ENCODE results near the gene ACSL1. TPM values are rescaled to one million over a fixed set of nuclear protein-coding genes. Genes with fewer than 3 reads are reported as not detected.

Gene ACSL1
- polyA plus RNA-seq, 4 donors, result 9.9 to 85.0 (median 32.3) TPM

GRCh38 chr4:184806711-184807110, 19.1 kb downstream of the ACSL1 start:
- DNase-seq, result no peak
- no peaks in the 10 kb centered on the region for H3K9me3 ChIP-seq (ENCODE audit: control insufficient read depth in 2 of 2, insufficient read depth in 1 of 2, low read depth in 1 of 2, low read length in 1 of 2)
- no peak for FAIRE-seq
- no peak overlapping the region for H3K27ac ChIP-seq (ENCODE audit: low read depth in 1 of 3, low read length in 2 of 3)
- H3K27me3 ChIP-seq (ENCODE audit: control insufficient read depth in 3 of 3, insufficient read depth in 3 of 3, low read length in 3 of 3), result no peaks in the 10 kb centered on the region
- peaks cover 0 to 4% (median 3%) of the 10 kb centered on the region in 3 donors for H3K4me1 ChIP-seq (ENCODE audit: control insufficient read depth in 3 of 3, insufficient read depth in 2 of 3, low read depth in 1 of 3, low read length in 2 of 3)
- H3K36me3 ChIP-seq (ENCODE audit: control insufficient read depth in 3 of 3, insufficient read depth in 2 of 3, low read depth in 1 of 3, low read length in 3 of 3), result no peaks in the 10 kb centered on the region
- no peak overlapping the region for H3K4me3 ChIP-seq (ENCODE audit: low read depth in 1 of 3, low read length in 3 of 3)
- 84 to 97% (median 95%) methylated on average over 1 of the region's 1 CpG for WGBS, 3 donors

- Histone ChIP-seq H3K9me3 (ENCODE audit: control insufficient read depth in 2 of 2, insufficient read depth in 1 of 2, low read depth in 1 of 2, low read length in 1 of 2) (no peaks in the 10 kb centered on the region), H3K36me3 (ENCODE audit: control insufficient read depth in 3 of 3, insufficient read depth in 2 of 3, low read depth in 1 of 3, low read length in 3 of 3) (no peaks in the 10 kb centered on the region), H3K4me1 (ENCODE audit: control insufficient read depth in 3 of 3, insufficient read depth in 2 of 3, low read depth in 1 of 3, low read length in 2 of 3) (peaks cover 0 to 4% (median 3%) of the 10 kb centered on the region in 3 donors), H3K4me3 (ENCODE audit: low read depth in 1 of 3, low read length in 3 of 3) (no peak overlapping the region), H3K27ac (ENCODE audit: low read depth in 1 of 3, low read length in 2 of 3) (peak overlapping the region in 1 of 3 donors; percentile 67), H3K27me3 (ENCODE audit: control insufficient read depth in 3 of 3, insufficient read depth in 3 of 3, low read length in 3 of 3) (no peaks in the 10 kb centered on the region)
- FAIRE-seq, result no peak
- WGBS, 3 donors, result 88 to 95% (median 95%) methylated on average over 2 of the region's 2 CpGs
- no peak for DNase-seq
These were observed 19.6 kb downstream of the ACSL1 start for GRCh38 chr4:184806229-184806550.

- Histone ChIP-seq H3K4me3 (ENCODE audit: low read depth in 1 of 3, low read length in 3 of 3) (no peak overlapping the region), H3K9me3 (ENCODE audit: control insufficient read depth in 2 of 2, insufficient read depth in 1 of 2, low read depth in 1 of 2, low read length in 1 of 2) (no peaks in the 10 kb centered on the region), H3K27me3 (ENCODE audit: control insufficient read depth in 3 of 3, insufficient read depth in 3 of 3, low read length in 3 of 3) (no peaks in the 10 kb centered on the region), H3K36me3 (ENCODE audit: control insufficient read depth in 3 of 3, insufficient read depth in 2 of 3, low read depth in 1 of 3, low read length in 3 of 3) (no peaks in the 10 kb centered on the region), H3K27ac (ENCODE audit: low read depth in 1 of 3, low read length in 2 of 3) (peak overlapping the region in 1 of 3 donors; percentile 67), H3K4me1 (ENCODE audit: control insufficient read depth in 3 of 3, insufficient read depth in 2 of 3, low read depth in 1 of 3, low read length in 2 of 3) (peaks cover 0 to 4% (median 3%) of the 10 kb centered on the region in 3 donors)
- FAIRE-seq (no peak), DNase-seq (peak; percentile 39 to 84)
- WGBS, 3 donors, result 23 to 72% (median 43%) methylated on average over 11 of the region's 11 CpGs
These were observed 20.1 kb downstream of the ACSL1 start for GRCh38 chr4:184805462-184806228.

DNA sequence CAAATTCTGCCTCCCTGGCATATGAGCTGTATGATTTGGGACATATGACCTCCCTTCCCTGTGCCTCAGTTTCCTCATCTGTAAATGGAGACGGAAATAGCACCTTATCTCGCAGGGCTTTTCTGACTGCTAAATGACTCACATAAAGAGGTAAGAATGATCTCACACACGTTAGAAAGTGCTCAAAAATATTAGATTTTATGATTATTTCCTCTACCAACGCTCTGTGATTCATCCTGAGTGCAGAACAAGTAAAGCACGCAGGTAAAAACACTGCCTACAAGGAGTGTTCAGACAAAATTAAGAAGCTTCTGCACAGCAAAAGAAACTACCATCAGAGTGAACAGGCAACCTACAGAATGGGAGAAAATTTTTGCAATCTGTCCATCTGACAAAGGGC, 21.1 kb downstream of the ACSL1 start:
- DNase-seq (no peak), FAIRE-seq (no peak)
- H3K27ac ChIP-seq (ENCODE audit: low read depth in 1 of 3, low read length in 2 of 3), result no peak overlapping the region

DNA sequence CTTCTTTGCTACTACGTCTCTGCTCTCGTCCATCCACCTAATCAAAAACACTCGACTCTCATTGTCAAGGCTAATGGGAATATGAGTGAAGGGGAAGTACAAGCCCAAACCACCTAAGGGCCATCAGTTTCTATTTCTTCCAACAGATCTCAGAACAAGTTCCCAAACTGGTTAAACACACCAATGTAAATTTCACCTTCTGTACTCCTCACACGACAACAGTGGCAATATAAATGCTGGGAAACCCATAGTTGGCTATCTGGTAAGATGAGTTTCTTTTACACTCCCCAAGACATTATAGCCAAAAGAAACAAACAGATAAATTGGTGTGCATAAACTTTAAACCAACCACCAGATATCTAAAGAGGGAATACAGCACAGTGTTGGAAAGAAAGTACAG, 21.9 kb downstream of the ACSL1 start:
- H3K27me3 ChIP-seq (ENCODE audit: control insufficient read depth in 3 of 3, insufficient read depth in 3 of 3, low read length in 3 of 3), result no peaks in the 10 kb centered on the region
- WGBS, 3 donors, result 82 to 85% (median 84%) methylated on average over 4 of the region's 4 CpGs
- no peak for DNase-seq
- no peaks in the 10 kb centered on the region for H3K36me3 ChIP-seq (ENCODE audit: control insufficient read depth in 3 of 3, insufficient read depth in 2 of 3, low read depth in 1 of 3, low read length in 3 of 3)
- FAIRE-seq, result no peak
- peaks cover 0 to 4% (median 3%) of the 10 kb centered on the region in 3 donors for H3K4me1 ChIP-seq (ENCODE audit: control insufficient read depth in 3 of 3, insufficient read depth in 2 of 3, low read depth in 1 of 3, low read length in 2 of 3)
- H3K27ac ChIP-seq (ENCODE audit: low read depth in 1 of 3, low read length in 2 of 3), result no peak overlapping the region
- no peaks in the 10 kb centered on the region for H3K9me3 ChIP-seq (ENCODE audit: control insufficient read depth in 2 of 2, insufficient read depth in 1 of 2, low read depth in 1 of 2, low read length in 1 of 2)
- H3K4me3 ChIP-seq (ENCODE audit: low read depth in 1 of 3, low read length in 3 of 3), result no peak overlapping the region

More for the DNA sequence above, 21.1 kb downstream of the ACSL1 start:
- peaks cover 0 to 4% (median 3%) of the 10 kb centered on the region in 3 donors for H3K4me1 ChIP-seq (ENCODE audit: control insufficient read depth in 3 of 3, insufficient read depth in 2 of 3, low read depth in 1 of 3, low read length in 2 of 3)
- no peak overlapping the region for H3K4me3 ChIP-seq (ENCODE audit: low read depth in 1 of 3, low read length in 3 of 3)
- H3K27me3 ChIP-seq (ENCODE audit: control insufficient read depth in 3 of 3, insufficient read depth in 3 of 3, low read length in 3 of 3), result no peaks in the 10 kb centered on the region
- 74 to 88% (median 82%) methylated on average over 5 of the region's 5 CpGs for WGBS, 3 donors
- no peaks in the 10 kb centered on the region for H3K36me3 ChIP-seq (ENCODE audit: control insufficient read depth in 3 of 3, insufficient read depth in 2 of 3, low read depth in 1 of 3, low read length in 3 of 3)
- H3K9me3 ChIP-seq (ENCODE audit: control insufficient read depth in 2 of 2, insufficient read depth in 1 of 2, low read depth in 1 of 2, low read length in 1 of 2), result no peaks in the 10 kb centered on the region

DNA sequence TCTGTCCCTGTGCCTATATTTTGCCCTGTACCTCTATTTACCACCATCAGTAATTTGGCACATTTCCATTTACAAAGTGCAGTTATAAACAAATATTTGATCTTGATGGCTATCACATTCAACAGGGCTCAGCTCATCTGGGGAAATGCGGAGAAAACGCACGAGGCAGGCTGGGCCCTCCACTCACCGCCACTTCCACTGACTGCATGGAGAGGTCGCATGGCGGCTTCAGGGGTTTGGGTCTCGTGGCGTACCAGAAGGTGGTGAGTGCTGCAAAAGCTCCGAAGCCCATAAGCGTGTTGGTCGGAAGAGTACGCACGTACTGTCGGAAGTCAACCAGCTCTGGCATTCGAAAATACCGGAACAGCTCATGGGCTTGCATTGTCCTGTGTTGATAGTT, 22.6 kb downstream of the ACSL1 start:
- Histone ChIP-seq H3K9me3 (ENCODE audit: control insufficient read depth in 2 of 2, insufficient read depth in 1 of 2, low read depth in 1 of 2, low read length in 1 of 2) (no peaks in the 10 kb centered on the region), H3K27me3 (ENCODE audit: control insufficient read depth in 3 of 3, insufficient read depth in 3 of 3, low read length in 3 of 3) (no peaks in the 10 kb centered on the region), H3K4me3 (ENCODE audit: low read depth in 1 of 3, low read length in 3 of 3) (no peak overlapping the region), H3K4me1 (ENCODE audit: control insufficient read depth in 3 of 3, insufficient read depth in 2 of 3, low read depth in 1 of 3, low read length in 2 of 3) (peaks cover 0 to 4% (median 3%) of the 10 kb centered on the region in 3 donors), H3K27ac (ENCODE audit: low read depth in 1 of 3, low read length in 2 of 3) (no peak overlapping the region), H3K36me3 (ENCODE audit: control insufficient read depth in 3 of 3, insufficient read depth in 2 of 3, low read depth in 1 of 3, low read length in 3 of 3) (no peaks in the 10 kb centered on the region)
- 94 to 97% (median 96%) methylated on average over 16 of the region's 16 CpGs for WGBS, 3 donors
- FAIRE-seq (no peak), DNase-seq (no peak)

GRCh38 chr4:184802697-184803015, 23.1 kb downstream of the ACSL1 start:
- Histone ChIP-seq H3K36me3 (ENCODE audit: control insufficient read depth in 3 of 3, insufficient read depth in 2 of 3, low read depth in 1 of 3, low read length in 3 of 3) (no peaks in the 10 kb centered on the region), H3K27me3 (ENCODE audit: control insufficient read depth in 3 of 3, insufficient read depth in 3 of 3, low read length in 3 of 3) (no peaks in the 10 kb centered on the region), H3K27ac (ENCODE audit: low read depth in 1 of 3, low read length in 2 of 3) (no peak overlapping the region), H3K9me3 (ENCODE audit: control insufficient read depth in 2 of 2, insufficient read depth in 1 of 2, low read depth in 1 of 2, low read length in 1 of 2) (no peaks in the 10 kb centered on the region), H3K4me1 (ENCODE audit: control insufficient read depth in 3 of 3, insufficient read depth in 2 of 3, low read depth in 1 of 3, low read length in 2 of 3) (peaks cover 0 to 4% (median under 1%) of the 10 kb centered on the region in 3 donors), H3K4me3 (ENCODE audit: low read depth in 1 of 3, low read length in 3 of 3) (no peak overlapping the region)
- no peak for FAIRE-seq
- WGBS, 3 donors, result 86 to 98% (median 96%) methylated on average over 9 of the region's 9 CpGs
- no peak for DNase-seq

DNA sequence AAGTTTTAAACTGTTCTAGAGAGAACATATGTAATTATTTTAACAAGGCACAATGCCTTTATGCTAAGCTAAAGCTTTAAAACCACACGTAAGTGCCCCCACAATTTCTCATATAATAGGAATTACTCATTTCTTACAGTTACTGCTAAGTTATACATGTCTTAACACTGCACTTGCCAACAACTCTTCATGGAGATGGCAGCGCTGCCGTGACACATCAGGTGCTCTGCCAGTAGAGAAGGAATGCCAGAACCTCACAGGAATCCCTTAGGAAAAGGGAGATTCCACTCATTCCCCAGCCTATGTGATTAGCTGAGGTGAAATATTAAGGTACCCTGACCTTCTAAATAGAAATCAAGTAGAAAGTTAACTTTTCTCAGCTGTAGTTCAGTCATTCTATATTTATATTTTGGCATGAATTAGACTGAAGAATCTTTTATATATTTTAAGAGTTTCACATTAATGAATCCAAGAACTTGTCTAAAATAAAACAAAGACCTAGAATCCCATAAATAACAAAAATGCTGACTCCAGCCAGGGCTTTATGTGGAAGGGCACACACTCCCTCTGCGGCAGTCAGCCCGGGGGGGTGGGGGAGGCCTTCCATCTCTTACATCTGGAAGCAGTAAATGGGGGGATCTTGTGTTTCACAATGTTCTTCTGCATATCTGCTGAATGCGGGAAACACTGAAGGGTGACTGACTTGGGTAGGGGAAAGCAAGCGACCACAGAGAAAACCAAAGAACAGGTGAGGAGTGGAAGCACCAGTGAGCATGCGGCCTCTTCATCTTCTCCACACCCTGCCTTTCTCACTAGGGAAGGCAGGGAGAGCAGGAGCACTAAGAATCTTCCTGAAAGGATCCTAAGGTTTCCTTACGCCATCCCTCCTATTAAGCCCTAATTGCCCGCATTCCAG, 23.7 kb downstream of the ACSL1 start:
- no peak for FAIRE-seq
- DNase-seq, result no peak
- Histone ChIP-seq H3K4me3 (ENCODE audit: low read depth in 1 of 3, low read length in 3 of 3) (no peak overlapping the region), H3K27me3 (ENCODE audit: control insufficient read depth in 3 of 3, insufficient read depth in 3 of 3, low read length in 3 of 3) (no peaks in the 10 kb centered on the region), H3K4me1 (ENCODE audit: control insufficient read depth in 3 of 3, insufficient read depth in 2 of 3, low read depth in 1 of 3, low read length in 2 of 3) (peaks cover 0 to 4% (median 0%) of the 10 kb centered on the region in 3 donors), H3K27ac (ENCODE audit: low read depth in 1 of 3, low read length in 2 of 3) (no peak overlapping the region), H3K36me3 (ENCODE audit: control insufficient read depth in 3 of 3, insufficient read depth in 2 of 3, low read depth in 1 of 3, low read length in 3 of 3) (no peaks in the 10 kb centered on the region), H3K9me3 (ENCODE audit: control insufficient read depth in 2 of 2, insufficient read depth in 1 of 2, low read depth in 1 of 2, low read length in 1 of 2) (no peaks in the 10 kb centered on the region)
- WGBS, 3 donors, result 83 to 92% (median 91%) methylated on average over 10 of the region's 10 CpGs

Data from small intestine (tissue), 7 donors.